Neutrophil (primary cell): ENCODE measurements around the gene POLR3C.
"Not testable (repeated sequence)": the region's sequence is repeated elsewhere in the genome, so short reads cannot be mapped to it uniquely, and the experiment has no call there.

Source experiments
- H3K27ac ChIP-seq: fragments of 200-600 bp; sonication (generic); 2 replicates; pipeline ENCODE4 v1.5.1; 2016; ENCODE audit warnings: mild to moderate bottlenecking, moderate library complexity
- H3K27me3 ChIP-seq: fragments of 200-600 bp; sonication (generic); 2 replicates; pipeline ENCODE4 v1.6.0; 2016; ENCODE audit warnings: mild to moderate bottlenecking
- H3K36me3 ChIP-seq: fragments of 200-600 bp; sonication (generic); 2 replicates; pipeline ENCODE4 v1.5.1; 2017
- H3K4me1 ChIP-seq, 2 experiments: fragments of 200-600 bp in 1 of 2; sonication (generic) in 1 of 2; 1 replicate in 1 of 2; 2 replicates in 1 of 2; pipeline versions ENCODE4 v1.5.1 to v1.6.1; 2013 to 2016; ENCODE audit warnings: low read depth in 1 of 2, low read length in 1 of 2, mild to moderate bottlenecking in 1 of 2, moderate library complexity in 1 of 2; ENCODE audit not compliant: control insufficient read depth in 1 of 2, insufficient read depth in 1 of 2
- H3K4me3 ChIP-seq, 2 experiments: fragments of 200-600 bp in 1 of 2; sonication (generic) in 1 of 2; 1 replicate in 1 of 2; 2 replicates in 1 of 2; pipeline ENCODE4 v1.5.1; 2013 to 2016; ENCODE audit warnings: low read depth in 1 of 2, low read length in 1 of 2, mild to moderate bottlenecking in 1 of 2, moderate library complexity in 1 of 2
- H3K9me3 ChIP-seq: fragments of 200-600 bp; sonication (generic); 2 replicates; pipeline ENCODE4 v1.5.1; 2016
- CTCF ChIP-seq: fragments of 200-600 bp; sonication (generic); IDR thresholded peaks from 2 replicates; pipeline ENCODE4 v1.5.1; 2016; ENCODE audit warnings: antibody characterized with exemption

POLR3C gene

GRCh38 chr1:145827966-145828365, 4.0 kb downstream of the POLR3C start:
- H3K4me1 ChIP-seq = peaks cover 8 to 9% of the 10 kb centered on the region in 2 experiments
- no peaks in the 10 kb centered on the region for H3K27me3 ChIP-seq
- no peak overlapping the region for H3K4me3 ChIP-seq
- no peak overlapping the region for H3K27ac ChIP-seq
- no peak for TF ChIP-seq CTCF
- H3K9me3 ChIP-seq = no peaks in the 10 kb centered on the region
- H3K36me3 ChIP-seq = peaks cover 46% of the 10 kb centered on the region

GRCh38 chr1:145828367-145829026, 4.5 kb downstream of the POLR3C start:
- Histone ChIP-seq H3K27me3 (no peaks in the 10 kb centered on the region), H3K36me3 (peaks cover 51% of the 10 kb centered on the region), H3K4me1 (peaks cover 8 to 9% of the 10 kb centered on the region in 2 experiments), H3K4me3 (no peak overlapping the region), H3K9me3 (no peaks in the 10 kb centered on the region), H3K27ac (no peak overlapping the region)
- no peak for TF ChIP-seq CTCF

- not testable (repeated sequence) for H3K9me3 ChIP-seq, H3K27ac ChIP-seq, H3K27me3 ChIP-seq, H3K4me3 ChIP-seq, H3K4me1 ChIP-seq
- H3K36me3 ChIP-seq = peaks cover 70% of the 10 kb centered on the region
Measured at GRCh38 chr1:145830810-145831209, 6.8 kb downstream of the POLR3C start.

- peaks cover 95% of the 10 kb centered on the region for H3K36me3 ChIP-seq
- no peaks in the 10 kb centered on the region for H3K9me3 ChIP-seq
- no peak for TF ChIP-seq CTCF
Measured at GRCh38 chr1:145837656-145838055, 13.7 kb downstream of the POLR3C start.

DNA sequence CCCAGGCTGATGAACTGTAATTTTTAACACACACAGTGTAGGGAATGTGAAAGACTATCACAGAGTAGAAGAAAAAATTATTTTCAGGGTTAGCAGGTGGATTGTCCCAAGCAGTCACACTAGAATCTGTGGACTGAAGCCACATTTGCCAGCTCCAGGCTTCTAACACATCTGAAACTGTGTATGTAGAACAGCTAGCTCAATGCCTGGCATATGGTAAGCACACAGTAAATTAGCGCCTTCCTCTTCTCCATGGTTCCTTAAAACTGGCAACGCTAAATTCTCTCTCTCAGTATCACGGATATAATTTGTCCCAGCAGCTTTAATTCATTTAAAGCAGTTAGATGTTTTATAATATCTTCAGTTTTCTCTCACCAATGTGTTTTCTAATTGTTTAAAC, 19.0 kb downstream of the POLR3C start:
- Histone ChIP-seq H3K4me3 (no peak overlapping the region), H3K27me3 (no peaks in the 10 kb centered on the region), H3K27ac (no peak overlapping the region), H3K36me3 (peaks cover 56% of the 10 kb centered on the region), H3K4me1 (peaks cover 15 to 16% of the 10 kb centered on the region in 2 experiments), H3K9me3 (no peaks in the 10 kb centered on the region)
- no peak for TF ChIP-seq CTCF

More at GRCh38 chr1:145837656-145838055, 13.7 kb downstream of the POLR3C start:
- no peaks in the 10 kb centered on the region for H3K27me3 ChIP-seq
- no peaks in the 10 kb centered on the region for H3K4me1 ChIP-seq
- no peak overlapping the region for H3K4me3 ChIP-seq
- no peak overlapping the region for H3K27ac ChIP-seq

DNA sequence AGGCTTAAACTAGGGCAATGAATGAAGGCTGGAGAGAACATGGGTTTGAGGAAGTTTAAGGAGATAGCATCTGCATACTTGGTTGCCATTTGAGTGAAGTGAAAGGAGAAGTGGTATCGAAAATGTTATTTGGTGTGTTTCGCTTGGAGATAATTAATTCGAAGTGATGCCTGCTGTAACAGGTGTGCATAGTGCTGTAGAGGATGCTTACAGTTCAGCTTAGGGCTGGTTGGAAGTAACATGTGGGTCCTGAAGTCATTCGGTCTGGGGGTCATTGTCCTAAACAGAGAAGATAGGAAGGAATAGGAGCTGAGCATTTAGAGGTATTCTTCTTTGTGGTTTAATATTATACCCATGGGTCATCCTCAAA, 21.1 kb downstream of the POLR3C start:
- no peak for TF ChIP-seq CTCF
- no peaks in the 10 kb centered on the region for H3K27me3 ChIP-seq
- H3K4me3 ChIP-seq = peak overlapping the region; percentile 68 to 80
- H3K9me3 ChIP-seq = no peaks in the 10 kb centered on the region
- H3K36me3 ChIP-seq = peaks cover 48% of the 10 kb centered on the region
- H3K27ac ChIP-seq = peak overlapping the region; percentile 48
- H3K4me1 ChIP-seq = peaks cover 15 to 16% of the 10 kb centered on the region in 2 experiments
